ENCODE data around the gene ACOD1.

GRCh38 chr13:76993473-76993872 lies 45.2 kb downstream of the ACOD1 start:
- TF ChIP-seq ZNF274 (IDR thresholded peaks at IDR 0.05; ENCODE audit: low read depth, low read length) (no peak), YY1 (IDR thresholded peaks at IDR 0.05; ENCODE audit: insufficient read depth, insufficient read length) (no peak)
